ENCODE measurements around the gene PCF11. TPM values are rescaled to one million over a fixed set of nuclear protein-coding genes. Genes with fewer than 3 reads are reported as not detected.
A peak's percentile ranks its signal among the peaks of the same experiment; 100 is the strongest.

The PCF11 gene
- total and polyA plus RNA-seq, 2 of the 4 experiments (the other 2 are of a cell fraction) = 19.2 to 26.7 TPM

DNA sequence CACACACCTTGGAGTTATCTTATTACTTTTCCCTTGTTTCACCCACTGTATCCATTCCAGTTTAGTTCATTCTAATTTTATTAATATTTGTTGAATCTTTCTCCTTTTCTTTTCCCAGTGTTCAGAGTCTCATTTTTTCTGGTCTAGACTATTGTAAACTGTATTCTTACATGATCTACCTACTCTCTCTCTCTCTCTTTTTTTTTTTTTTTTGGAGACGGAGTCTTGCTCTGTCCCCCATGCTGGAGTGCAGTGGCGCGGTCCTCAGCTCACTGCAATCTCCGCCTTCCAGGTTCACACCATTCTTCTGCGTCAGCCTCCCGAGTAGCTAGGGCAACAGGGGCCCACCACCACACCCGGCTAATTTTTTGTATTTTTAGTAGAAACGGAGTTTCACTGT, 38.7 kb downstream of the PCF11 start:
- Histone ChIP-seq H3K27ac (ENCODE audit: insufficient read depth, low read length) (no peak overlapping the region), H2AFZ (replicated peaks; ENCODE audit: low read length, poor library complexity) (no peak overlapping the region), H2BK120ac (ENCODE audit: low read depth, low read length) (no peak overlapping the region), H3K4ac (ENCODE audit: low read depth, low read length) (no peak overlapping the region), H3K27me3 (ENCODE audit: control insufficient read depth, insufficient read depth, low read length) (no peaks in the 10 kb centered on the region), H3K4me2 (ENCODE audit: low read depth, low read length) (peak overlapping the region; percentile 76), H3K23ac (ENCODE audit: low read depth, low read length) (no peak overlapping the region), H2BK20ac (ENCODE audit: low read depth, low read length) (no peak overlapping the region), H2BK15ac (ENCODE audit: low read depth, low read length) (no peak overlapping the region), H3K9ac (ENCODE audit: low read depth, low read length) (peak overlapping the region; percentile 75; the same call in 1 of the 2 replicates), H3K56ac (ENCODE audit: extremely low read depth, insufficient read depth, low read length) (no peak overlapping the region; the same call in 1 of the 2 replicates), H2BK5ac (ENCODE audit: low read depth, low read length, poor library complexity, severe bottlenecking) (no peak overlapping the region), H3K14ac (replicated peaks; ENCODE audit: low read depth, low read length) (0 out of 2 replicates have a peak overlapping the region, but pooled peaks have one; percentile 44), H4K91ac (ENCODE audit: insufficient read depth, low read depth, low read length) (no peak overlapping the region), H2AK9ac (replicated peaks; ENCODE audit: low read depth, low read length, poor library complexity) (no peak overlapping the region), H2AK5ac (ENCODE audit: low read depth, low read length) (no peak overlapping the region), H4K20me1 (ENCODE audit: insufficient read depth, low read length) (0 out of 2 replicates have a peak, but pooled peaks cover 4% of the 10 kb centered on the region), H3K9me1 (ENCODE audit: insufficient read depth, low read length) (0 out of 2 replicates have a peak, but pooled peaks cover 3% of the 10 kb centered on the region), H4K8ac (ENCODE audit: low read depth in 2 of 2, low read length in 2 of 2) (no peak overlapping the region), H3K79me1 (ENCODE audit: low read depth in 1 of 2, low read length in 2 of 2) (peaks cover 21 to 37% of the 10 kb centered on the region in 2 experiments), H3K18ac (ENCODE audit: low read depth, low read length) (no peak overlapping the region), H3K9me3 (ENCODE audit: control insufficient read depth, insufficient read depth, low read length) (no peaks in the 10 kb centered on the region), H3K4me1 (ENCODE audit: control insufficient read depth, insufficient read depth, low read length) (peaks cover 9% of the 10 kb centered on the region), H3K36me3 (ENCODE audit: control insufficient read depth, insufficient read depth, low read length) (peaks cover 5% of the 10 kb centered on the region), H3K4me3 (ENCODE audit: insufficient read depth, low read depth, low read length) (peak overlapping the region; percentile 85; the same call in 1 of the 2 replicates), H4K5ac (ENCODE audit: low read depth, low read length) (no peak overlapping the region)
- dilution Hi-C loops (cut with HindIII; ENCODE audit: low sequenced_read_pairs, unreplicated experiment) (no loop called here), intact Hi-C loops (cut with micrococcal nuclease) (loop anchor here (2.0 to 5.0 kb wide), 2 partner anchors 87 to 295 kb away; partner anchors contain the start of genes DDIAS and PRCP), in situ Hi-C loops (cut with MboI; ENCODE audit: low sequenced_read_pairs) (no loop called here)
- ATAC-seq (ENCODE audit: low read depth) (no peak), DNase-seq (no peak)
- WGBS, 2 experiments (ENCODE audit: extremely low coverage in 2 of 2, insufficient read length in 1 of 2) = 100% methylated on average over 3 of the region's 8 CpGs; no CpG with 5 or more reads in 1 of the 2 experiments
- ChIA-PET CTCF (interaction anchor here (0.6 kb wide), 1 partner anchor 307 kb away, joined by 3 read pairs; no protein-coding TSS in a partner anchor), POLR2A (ENCODE audit: unreplicated experiment) (no interaction called here)
- BruUV-seq (replicated peaks) = no TSS peak
- TF ChIP-seq, protein P1, sequence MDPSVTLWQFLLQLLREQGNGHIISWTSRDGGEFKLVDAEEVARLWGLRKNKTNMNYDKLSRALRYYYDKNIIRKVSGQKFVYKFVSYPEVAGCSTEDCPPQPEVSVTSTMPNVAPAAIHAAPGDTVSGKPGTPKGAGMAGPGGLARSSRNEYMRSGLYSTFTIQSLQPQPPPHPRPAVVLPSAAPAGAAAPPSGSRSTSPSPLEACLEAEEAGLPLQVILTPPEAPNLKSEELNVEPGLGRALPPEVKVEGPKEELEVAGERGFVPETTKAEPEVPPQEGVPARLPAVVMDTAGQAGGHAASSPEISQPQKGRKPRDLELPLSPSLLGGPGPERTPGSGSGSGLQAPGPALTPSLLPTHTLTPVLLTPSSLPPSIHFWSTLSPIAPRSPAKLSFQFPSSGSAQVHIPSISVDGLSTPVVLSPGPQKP (IDR thresholded peaks at IDR 0.05; ENCODE audit: borderline replicate concordance, low read depth, low read length) = no peak
- TF ChIP-seq CEBPB (IDR thresholded peaks at IDR 0.05; ENCODE audit: low read depth, low read length) = no peak
- no peak for TF ChIP-seq RCOR1 (IDR thresholded peaks at IDR 0.05; ENCODE audit: insufficient replicate concordance, low read length)

Data from IMR-90 (cell line).